Adrenal gland (tissue), 12 donors: ENCODE results near the gene ADCYAP1. TPM values are rescaled to one million over a fixed set of nuclear protein-coding genes. Genes with fewer than 3 reads are reported as not detected.

Source experiments
- DNase-seq, 7 donors: peaks; one replicate each; pipeline ENCODE4 v3.0.0-alpha.2; 2019 to 2020
- H3K27ac ChIP-seq, 5 donors: fragments of 200-600 bp; sonication (generic) in 4 of 5; 1 replicate in 3 of 5; 2 replicates in 2 of 5; pipeline versions ENCODE4 v1.5.1 to v1.8.0; 2016 to 2020; ENCODE audit warnings: mild to moderate bottlenecking in 1 of 5
- H3K27me3 ChIP-seq: fragments of 200-600 bp; 2 replicates; pipeline ENCODE4 v1.8.0; 2021
- H3K36me3 ChIP-seq, 2 donors: fragments of 200-600 bp; replicated peaks in 1 of 2; 1 replicate in 1 of 2; 2 replicates in 1 of 2; pipeline versions ENCODE4 v1.5.1 to v1.8.0; 2018 to 2022
- H3K4me1 ChIP-seq, 2 donors: fragments of 200-600 bp; replicated peaks in 1 of 2; 1 replicate in 1 of 2; 2 replicates in 1 of 2; pipeline versions ENCODE4 v1.5.1 to v1.8.0; 2018 to 2021
- H3K4me3 ChIP-seq, 4 donors: fragments of 200-600 bp; sonication (generic) in 3 of 4; one replicate each; pipeline ENCODE4 v1.5.1; 2016 to 2018
- H3K9me3 ChIP-seq, 3 donors: fragments of 200-600 bp; sonication (generic) in 1 of 3; replicated peaks in 1 of 3; 1 replicate in 2 of 3; 2 replicates in 1 of 3; pipeline versions ENCODE4 v1.5.1 to v1.8.0; 2016 to 2021
- CTCF ChIP-seq, 6 experiments: fragments of 450-650 bp in 4 of 6; fragments of 200-600 bp in 2 of 6; sonication (generic) in 1 of 6; IDR thresholded peaks; 1 replicate in 5 of 6; 2 replicates in 1 of 6; pipeline versions ENCODE4 v1.5.1 to v1.8.0; 2016 to 2021; ENCODE audit warnings: antibody characterized with exemption in 6 of 6, mild to moderate bottlenecking in 2 of 6, moderate library complexity in 1 of 6
- POLR2A ChIP-seq, 2 donors: fragments of 450-650 bp; IDR thresholded peaks; one replicate each; pipeline ENCODE4 v1.6.1; 2017; ENCODE audit warnings: antibody characterized with exemption in 2 of 2, mild to moderate bottlenecking in 2 of 2, moderate library complexity in 1 of 2
- WGBS, 4 donors: extraction: QIAGEN DNeasy Blood & Tissue Kit in 2 of 4; methylation state at CpG; one replicate each; pipeline versions ENCODE4 v1.1.5 to v1.1.7; 2013 to 2017; 5-methylcytosine and 5-hydroxymethylcytosine counted together
- intact Hi-C, 2 donors: fragments of 100-400 bp; cut with DNase I; formaldehyde crosslinking; loops; one replicate each; pipeline versions ENCODE4 v1.14.1 to v1.15.0; 2022 to 2023
- polyA plus RNA-seq, 3 donors: library from polyadenylated mRNA; stranded (reverse); fragments of 200-250 nt in 2 of 3; fragments of 350-450 nt in 1 of 3; fragmentation: Illumina TruSeq in 1 of 3; extraction: RNeasy Lipid Tissue Mini Kit (QIAGEN cat#74804) in 1 of 3; gene quantifications; one replicate each; pipeline ENCODE4 v1.2.3, GENCODE V29; 2013 to 2014
- total RNA-seq, 9 donors: library from RNA; depleted of rRNA in 4 of 9; stranded (reverse); fragments of >200 nt in 4 of 9; fragments of 120-200 nt in 1 of 9; fragmentation: NEBNext Ultra II Directional in 1 of 9; extraction: Animal tissue kit (Norgen Biotek cat#: 25700) in 1 of 9; gene quantifications; one replicate each; pipeline versions ENCODE4 v1.1.0 to v1.2.4, GENCODE V29; 2013 to 2023
- donor health status: healthy with polysubstance abuse.
- donor health status: Bipolar disorder and iron deficiency.
- donor health status: DM: yes; HTN: yes; CAD: no.
- donor health status: DM: no; HTN: no; CAD: no.
- donor health status: DM: no; HTN: no; CAD: no.
- donor health status: DM: yes; HTN: yes; CAD: no.

Gene ADCYAP1
- total and polyA plus RNA-seq, 12 donors = 0.06 to 0.69 (median 0.57) TPM; not detected in 5

DNA sequence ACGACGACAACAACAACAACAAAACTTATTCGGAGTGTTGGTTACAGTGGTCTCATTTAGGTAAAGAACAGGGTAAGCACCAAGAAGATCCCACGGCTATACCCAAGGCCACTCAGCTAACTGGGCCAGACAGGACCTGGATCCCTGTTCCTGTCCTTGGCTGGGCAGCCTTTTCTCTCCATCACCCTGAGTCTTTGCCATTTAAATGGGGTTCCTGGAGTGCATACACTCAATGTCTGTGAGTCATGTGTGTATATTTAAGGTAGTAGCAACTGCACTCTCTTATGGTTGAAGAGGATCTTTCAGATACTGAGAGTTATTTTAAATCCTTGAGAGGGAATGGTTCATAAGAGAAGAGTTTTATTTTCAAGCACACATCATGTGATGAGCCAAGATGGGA, 35.3 kb downstream of the ADCYAP1 start:
- Histone ChIP-seq H3K4me3 (no peak overlapping the region), H3K4me1 (no peaks in the 10 kb centered on the region), H3K9me3 (no peaks in the 10 kb centered on the region), H3K36me3 (no peaks in the 10 kb centered on the region), H3K27me3 (no peaks in the 10 kb centered on the region), H3K27ac (no peak overlapping the region)
- DNase-seq = no peak
- TF ChIP-seq POLR2A (IDR thresholded peaks at IDR 0.05) = no peak
- TF ChIP-seq CTCF (IDR thresholded peaks at IDR 0.05) = no peak
- intact Hi-C loops = loop anchor here in 1 of 2 donors (10.0 kb wide), 1 partner anchor 145 kb away; no protein-coding TSS in a partner anchor
- 67 to 75% (median 72%) methylated on average over 4 of the region's 4 CpGs for WGBS, 4 donors

DNA sequence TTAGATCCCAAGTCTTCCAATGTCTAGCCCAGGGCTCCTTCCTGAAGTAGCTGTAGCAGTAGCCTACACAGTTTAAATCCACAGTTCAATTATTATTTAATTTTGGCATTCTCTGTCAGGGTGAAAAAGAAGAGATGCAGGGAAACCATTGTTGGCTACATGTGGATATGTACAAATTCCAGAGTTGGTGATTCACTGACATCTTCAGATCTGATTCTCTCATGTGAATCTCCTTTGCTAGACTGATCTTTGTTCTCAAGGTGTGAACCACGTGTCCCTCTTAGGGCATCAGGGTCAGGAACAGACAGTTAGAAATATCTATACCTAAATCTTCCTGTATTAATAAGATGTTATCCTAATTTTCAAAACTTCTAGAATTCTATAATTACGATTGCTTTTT, 36.7 kb downstream of the ADCYAP1 start:
- no peak overlapping the region for H3K4me3 ChIP-seq
- no peaks in the 10 kb centered on the region for H3K27me3 ChIP-seq
- H3K4me1 ChIP-seq = no peaks in the 10 kb centered on the region
- no peaks in the 10 kb centered on the region for H3K9me3 ChIP-seq
- WGBS, 4 donors = 61 to 70% (median 67%) methylated on average over 2 of the region's 2 CpGs
- H3K36me3 ChIP-seq = no peaks in the 10 kb centered on the region
- no peak for DNase-seq
- intact Hi-C loops = loop anchor here in 1 of 2 donors (10.0 kb wide), 1 partner anchor 143 kb away; no protein-coding TSS in a partner anchor
- TF ChIP-seq POLR2A (IDR thresholded peaks at IDR 0.05) (no peak), CTCF (IDR thresholded peaks at IDR 0.05) (no peak)
- H3K27ac ChIP-seq = no peak overlapping the region

DNA sequence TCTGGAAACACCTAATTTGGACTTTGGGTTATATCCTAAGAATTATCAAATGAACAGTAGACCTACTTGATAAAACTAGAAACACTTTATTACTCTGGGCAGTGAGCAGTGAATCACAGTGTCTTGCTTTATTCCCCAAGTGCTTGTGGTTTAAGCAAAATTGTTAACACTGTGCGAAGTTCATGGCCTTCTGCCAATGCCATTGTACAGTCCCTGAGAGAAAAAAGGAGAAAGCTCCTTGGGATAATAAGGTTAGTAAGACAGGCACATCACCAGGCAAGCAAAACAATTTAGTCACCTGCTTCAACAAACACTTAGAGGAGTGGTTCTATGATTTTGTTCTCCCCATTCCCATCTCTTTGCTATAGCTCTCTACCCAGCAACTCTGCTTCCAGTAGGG, 39.8 kb downstream of the ADCYAP1 start:
- intact Hi-C loops = loop anchor here in 1 of 2 donors (10.0 kb wide), 1 partner anchor 140 kb away; no protein-coding TSS in a partner anchor
- H3K27ac ChIP-seq = no peak overlapping the region
- TF ChIP-seq POLR2A (IDR thresholded peaks at IDR 0.05) (no peak), CTCF (IDR thresholded peaks at IDR 0.05) (no peak)
- WGBS, 4 donors = 13 to 31% (median 20%) methylated on average over 1 of the region's 1 CpG
- H3K36me3 ChIP-seq = no peaks in the 10 kb centered on the region
- H3K27me3 ChIP-seq = no peaks in the 10 kb centered on the region
- no peaks in the 10 kb centered on the region for H3K4me1 ChIP-seq
- peak in 1 of 7 donors; percentile 3 for DNase-seq
- H3K4me3 ChIP-seq = no peak overlapping the region
- no peaks in the 10 kb centered on the region for H3K9me3 ChIP-seq

DNA sequence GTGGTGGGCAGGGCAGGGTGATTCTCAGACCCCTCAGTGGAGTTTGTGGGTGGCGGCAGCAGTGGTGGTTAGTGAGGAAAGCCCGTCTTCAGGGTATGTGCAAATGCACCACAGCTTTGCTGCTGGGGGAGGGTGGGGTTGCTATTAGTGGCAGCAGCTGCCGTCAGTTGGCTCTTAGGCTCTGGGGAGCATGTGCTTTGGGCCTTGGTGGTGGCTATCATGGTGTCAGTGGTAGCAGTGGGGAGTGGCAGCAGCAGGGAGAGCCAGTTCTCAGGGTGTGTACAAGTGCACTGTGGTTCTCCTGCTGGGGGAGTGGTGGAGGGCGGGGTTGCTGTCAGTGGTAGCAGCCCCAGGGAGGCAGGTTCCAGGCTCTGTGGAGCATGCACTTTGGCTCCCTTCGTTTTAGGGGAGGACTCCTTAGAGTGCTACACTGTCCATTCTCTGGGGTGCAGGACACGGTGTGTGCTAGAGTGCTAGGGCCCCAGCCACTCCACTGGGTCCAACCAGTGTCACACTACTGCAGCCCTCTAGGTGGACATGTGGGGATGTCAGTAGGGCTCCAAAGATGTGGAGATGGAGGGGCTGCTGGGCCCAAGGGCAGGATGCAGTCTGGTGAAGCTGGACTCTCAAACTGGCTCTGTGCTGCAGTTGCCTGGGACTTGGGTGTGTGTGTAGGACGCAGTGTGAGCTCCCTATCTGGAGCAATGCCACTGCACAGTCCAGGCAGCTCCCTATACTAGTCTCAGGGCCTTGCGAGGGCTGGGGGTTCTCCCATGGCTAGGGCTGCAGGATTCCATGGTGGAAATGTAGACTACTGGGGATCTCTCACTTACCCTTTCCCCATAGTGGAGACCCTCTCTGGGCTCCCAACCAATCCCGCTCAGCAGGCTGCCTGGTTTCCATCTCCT, 45.3 kb downstream of the ADCYAP1 start:
- intact Hi-C loops = loop anchor here in 1 of 2 donors (10.0 kb wide), 1 partner anchor 135 kb away; no protein-coding TSS in a partner anchor
- H3K4me1 ChIP-seq = no peaks in the 10 kb centered on the region
- WGBS, 4 donors = 56 to 72% (median 68%) methylated on average over 6 to 9 of the region's 9 CpGs
- no peak overlapping the region for H3K27ac ChIP-seq
- no peaks in the 10 kb centered on the region for H3K27me3 ChIP-seq
- H3K9me3 ChIP-seq = no peaks in the 10 kb centered on the region
- TF ChIP-seq CTCF (IDR thresholded peaks at IDR 0.05) = no peak
- no peak for DNase-seq
- no peak overlapping the region for H3K4me3 ChIP-seq
- H3K36me3 ChIP-seq = no peaks in the 10 kb centered on the region
